HepG2 (cell line): ENCODE measurements around the gene TUBB4A. TPM values are rescaled to one million over a fixed set of nuclear protein-coding genes. Genes with fewer than 3 reads are reported as not detected.
A peak's percentile ranks its signal among the peaks of the same experiment; 100 is the strongest.

Experiments
- ARNT2 ChIP-seq: sonication (generic); formaldehyde crosslinking; IDR thresholded peaks from 2 replicates; pipeline ENCODE4 v1.8.0; 2022; ENCODE audit warnings: mild to moderate bottlenecking, low read depth, missing genetic modification reagents, moderate library complexity
- ATM ChIP-seq: fragments of 450-650 bp; IDR thresholded peaks from 2 replicates; pipeline ENCODE4 v1.7.1; 2017; ENCODE audit warnings: mild to moderate bottlenecking, borderline replicate concordance
- BHLHE40 ChIP-seq: IDR thresholded peaks from 2 replicates; pipeline ENCODE4 v1.6.1; 2011; ENCODE audit warnings: low read length, improper control_type of control experiment
- CERS6 ChIP-seq: sonication (generic); formaldehyde crosslinking; IDR thresholded peaks from 2 replicates; pipeline ENCODE4 v1.5.0; 2020; ENCODE audit warnings: missing genetic modification reagents
- DPF2 ChIP-seq: sonication (generic); formaldehyde crosslinking; IDR thresholded peaks from 2 replicates; pipeline ENCODE4 v1.4.0; 2020; ENCODE audit warnings: mild to moderate bottlenecking, low read depth, missing genetic modification reagents, borderline replicate concordance
- HDAC2 ChIP-seq: sonication (generic); formaldehyde crosslinking; IDR thresholded peaks from 2 replicates; pipeline ENCODE4 v1.4.0; 2020; ENCODE audit warnings: missing genetic modification reagents
- HIVEP1 ChIP-seq: sonication (generic); formaldehyde crosslinking; IDR thresholded peaks from 2 replicates; pipeline ENCODE4 v1.4.0; 2020; ENCODE audit warnings: mild to moderate bottlenecking, missing genetic modification reagents
- HOMEZ ChIP-seq: IDR thresholded peaks from 2 replicates; pipeline ENCODE4 v1.6.1; 2016; ENCODE audit warnings: low read depth
- HOXA7 ChIP-seq: sonication (generic); formaldehyde crosslinking; IDR thresholded peaks from 2 replicates; pipeline ENCODE4 v1.8.1; 2022; ENCODE audit warnings: mild to moderate bottlenecking, missing genetic modification reagents, moderate library complexity
- KDM6A ChIP-seq: IDR thresholded peaks from 2 replicates; pipeline ENCODE4 v1.6.1; 2016; ENCODE audit warnings: low read depth
- MTERF4 ChIP-seq: sonication (generic); formaldehyde crosslinking; IDR thresholded peaks from 2 replicates; pipeline ENCODE4 v1.8.0; 2023; ENCODE audit warnings: mild to moderate bottlenecking, missing genetic modification reagents
- NR1H2 ChIP-seq: sonication (generic); formaldehyde crosslinking; IDR thresholded peaks from 2 replicates; pipeline ENCODE4 v1.8.1; 2022; ENCODE audit warnings: low read depth, missing genetic modification reagents, borderline replicate concordance
- PHF8 ChIP-seq: sonication (generic); formaldehyde crosslinking; IDR thresholded peaks from 2 replicates; pipeline ENCODE4 v1.5.0; 2020; ENCODE audit warnings: missing genetic modification reagents
- SALL2 ChIP-seq: sonication (generic); formaldehyde crosslinking; IDR thresholded peaks from 2 replicates; pipeline ENCODE4 v1.8.1; 2023; ENCODE audit warnings: mild to moderate bottlenecking, missing genetic modification reagents, inconsistent platforms
- TOPORS ChIP-seq: sonication (generic); formaldehyde crosslinking; IDR thresholded peaks from 2 replicates; pipeline ENCODE4 v1.8.0; 2023; ENCODE audit warnings: mild to moderate bottlenecking, missing genetic modification reagents
- ZFX ChIP-seq: sonication (generic); formaldehyde crosslinking; IDR thresholded peaks from 2 replicates; pipeline ENCODE4 v1.4.0; 2020; ENCODE audit warnings: mild to moderate bottlenecking, low read depth, missing genetic modification reagents, moderate library complexity
- ZNF430 ChIP-seq: sonication (generic); formaldehyde crosslinking; IDR thresholded peaks from 2 replicates; pipeline ENCODE4 v1.9.0; 2021; ENCODE audit warnings: mild to moderate bottlenecking, missing genetic modification reagents
- ZNF512B ChIP-seq: sonication (generic); formaldehyde crosslinking; IDR thresholded peaks from 2 replicates; pipeline ENCODE4 v1.5.1; 2020; ENCODE audit warnings: missing genetic modification reagents, mild to moderate bottlenecking, borderline replicate concordance
- ZNF547 ChIP-seq: sonication (generic); formaldehyde crosslinking; IDR thresholded peaks from 2 replicates; pipeline ENCODE4 v1.5.1; 2020; ENCODE audit warnings: mild to moderate bottlenecking, missing genetic modification reagents
- ZNF616 ChIP-seq: sonication (generic); formaldehyde crosslinking; IDR thresholded peaks from 2 replicates; pipeline ENCODE4 v1.5.0; 2020; ENCODE audit warnings: low read depth, mild to moderate bottlenecking, missing genetic modification reagents
- polyA plus RNA-seq, 8 experiments: library from polyadenylated mRNA; depleted of rRNA in 3 of 8; stranded (reverse) in 7 of 8; unstranded in 1 of 8; fragments of >200 nt; fragmentation: Illumina TruSeq in 4 of 8; extraction: Trizol in 4 of 8; gene quantifications; 2 replicates each; pipeline versions ENCODE4 v1.2.1 to v1.2.3, GENCODE V29; 2011 to 2016; ENCODE audit warnings: low read depth in 4 of 8, missing spikeins in 1 of 8, mixed read lengths in 1 of 8; ENCODE audit not compliant: insufficient read depth in 1 of 8
- total RNA-seq, 5 experiments: library from RNA; depleted of rRNA; stranded (reverse); fragments of >200 nt; fragmentation: Illumina TruSeq; extraction: Trizol; gene quantifications; 2 replicates each; pipeline ENCODE4 v1.2.3, GENCODE V29; 2016; ENCODE audit warnings: low read depth in 1 of 5
- TF ChIP-seq, protein P1 (sequence below): sonication (generic); formaldehyde crosslinking; IDR thresholded peaks from 2 replicates; pipeline ENCODE4 v1.4.0; 2020; ENCODE audit warnings: missing genetic modification reagents

Gene TUBB4A
- total and polyA plus RNA-seq, 2 of the 13 experiments (the other 11 are each of a cell fraction or from before 2014, with no cell fraction given) = not detected

DNA sequence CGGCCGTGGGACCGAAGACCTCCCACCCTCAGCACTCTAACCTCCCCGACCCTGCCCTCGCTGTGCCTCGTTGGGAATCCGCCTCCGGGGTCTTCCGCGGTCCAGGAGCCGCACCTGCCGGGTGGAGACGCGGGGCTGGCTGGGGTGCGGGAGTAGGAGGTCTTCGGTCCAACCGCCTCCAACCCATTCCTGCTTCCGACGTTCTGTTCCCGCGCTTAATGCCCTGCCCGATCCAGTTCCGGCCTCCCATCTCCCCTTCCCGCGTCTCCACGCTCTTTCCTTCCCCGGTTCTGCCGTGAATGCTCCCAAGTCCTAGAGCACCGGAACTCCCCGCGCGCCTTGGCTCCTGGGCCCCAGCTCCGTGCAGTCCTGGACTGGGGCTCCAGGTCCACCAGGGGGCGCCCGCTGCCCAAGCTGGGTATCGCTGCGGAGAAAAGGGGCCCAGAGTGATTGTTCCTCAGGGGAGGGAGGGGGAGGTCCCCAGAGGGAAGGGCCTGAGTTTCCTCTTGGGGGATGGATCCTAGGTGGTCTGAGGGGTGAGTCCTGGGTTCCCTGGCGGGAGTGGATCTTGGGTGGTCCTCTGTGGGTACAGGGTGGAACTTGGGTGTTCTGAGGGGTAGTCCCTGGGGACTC is 14.7 kb upstream of the TUBB4A start (continued):
- peak; percentile 67; the same call in 1 of the 2 replicates for TF ChIP-seq ZNF512B (CRISPR knock-in tag)
- peak; percentile 87 for TF ChIP-seq ZNF547 (CRISPR knock-in tag)
- no peak for TF ChIP-seq HOXA7
- TF ChIP-seq HDAC2 (CRISPR knock-in tag) = 0 out of 2 replicates have a peak, but pooled peaks have one; percentile 1
- TF ChIP-seq ZFX (CRISPR knock-in tag) = peak; percentile 42; the same call in 1 of the 2 replicates
- TF ChIP-seq HIVEP1 (CRISPR knock-in tag) = peak; percentile 67; the same call in 1 of the 2 replicates
- peak; percentile 53 for TF ChIP-seq PHF8 (CRISPR knock-in tag)
- 0 out of 2 replicates have a peak, but pooled peaks have one; percentile 18 for TF ChIP-seq ARNT2 (CRISPR knock-in tag)
- no peak for TF ChIP-seq ATM
- TF ChIP-seq NR1H2 = no peak
- TF ChIP-seq CERS6 = no peak
- peak; percentile 26; the same call in 1 of the 2 replicates for TF ChIP-seq HOMEZ (CRISPR knock-in tag)
- TF ChIP-seq, protein P1, sequence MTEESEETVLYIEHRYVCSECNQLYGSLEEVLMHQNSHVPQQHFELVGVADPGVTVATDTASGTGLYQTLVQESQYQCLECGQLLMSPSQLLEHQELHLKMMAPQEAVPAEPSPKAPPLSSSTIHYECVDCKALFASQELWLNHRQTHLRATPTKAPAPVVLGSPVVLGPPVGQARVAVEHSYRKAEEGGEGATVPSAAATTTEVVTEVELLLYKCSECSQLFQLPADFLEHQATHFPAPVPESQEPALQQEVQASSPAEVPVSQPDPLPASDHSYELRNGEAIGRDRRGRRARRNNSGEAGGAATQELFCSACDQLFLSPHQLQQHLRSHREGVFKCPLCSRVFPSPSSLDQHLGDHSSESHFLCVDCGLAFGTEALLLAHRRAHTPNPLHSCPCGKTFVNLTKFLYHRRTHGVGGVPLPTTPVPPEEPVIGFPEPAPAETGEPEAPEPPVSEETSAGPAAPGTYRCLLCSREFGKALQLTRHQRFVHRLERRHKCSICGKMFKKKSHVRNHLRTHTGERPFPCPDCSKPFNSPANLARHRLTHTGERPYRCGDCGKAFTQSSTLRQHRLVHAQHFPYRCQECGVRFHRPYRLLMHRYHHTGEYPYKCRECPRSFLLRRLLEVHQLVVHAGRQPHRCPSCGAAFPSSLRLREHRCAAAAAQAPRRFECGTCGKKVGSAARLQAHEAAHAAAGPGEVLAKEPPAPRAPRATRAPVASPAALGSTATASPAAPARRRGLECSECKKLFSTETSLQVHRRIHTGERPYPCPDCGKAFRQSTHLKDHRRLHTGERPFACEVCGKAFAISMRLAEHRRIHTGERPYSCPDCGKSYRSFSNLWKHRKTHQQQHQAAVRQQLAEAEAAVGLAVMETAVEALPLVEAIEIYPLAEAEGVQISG (CRISPR knock-in tag) = peak; percentile 44; the same call in 1 of the 2 replicates
- no peak; the same call in 1 of the 2 replicates for TF ChIP-seq ZNF430 (CRISPR knock-in tag)
- no peak for TF ChIP-seq SALL2 (CRISPR knock-in tag)
- 0 out of 2 replicates have a peak, but pooled peaks have one; percentile 49 for TF ChIP-seq MTERF4
- no peak for TF ChIP-seq DPF2 (CRISPR knock-in tag)
- TF ChIP-seq KDM6A (CRISPR knock-in tag) = no peak
- no peak for TF ChIP-seq TOPORS
- TF ChIP-seq ZNF616 (CRISPR knock-in tag) = peak; percentile 65; the same call in 1 of the 2 replicates
- TF ChIP-seq BHLHE40 = peak; percentile 41; the same call in 1 of the 2 replicates
